Activated gamma-delta T cell (primary cell): ENCODE data around the gene MGMT.

Experiments used
- DNase-seq: peaks from one replicate; lab custom pipeline; 2025; lab: John Stamatoyannopoulos, UW

Gene MGMT

DNA sequence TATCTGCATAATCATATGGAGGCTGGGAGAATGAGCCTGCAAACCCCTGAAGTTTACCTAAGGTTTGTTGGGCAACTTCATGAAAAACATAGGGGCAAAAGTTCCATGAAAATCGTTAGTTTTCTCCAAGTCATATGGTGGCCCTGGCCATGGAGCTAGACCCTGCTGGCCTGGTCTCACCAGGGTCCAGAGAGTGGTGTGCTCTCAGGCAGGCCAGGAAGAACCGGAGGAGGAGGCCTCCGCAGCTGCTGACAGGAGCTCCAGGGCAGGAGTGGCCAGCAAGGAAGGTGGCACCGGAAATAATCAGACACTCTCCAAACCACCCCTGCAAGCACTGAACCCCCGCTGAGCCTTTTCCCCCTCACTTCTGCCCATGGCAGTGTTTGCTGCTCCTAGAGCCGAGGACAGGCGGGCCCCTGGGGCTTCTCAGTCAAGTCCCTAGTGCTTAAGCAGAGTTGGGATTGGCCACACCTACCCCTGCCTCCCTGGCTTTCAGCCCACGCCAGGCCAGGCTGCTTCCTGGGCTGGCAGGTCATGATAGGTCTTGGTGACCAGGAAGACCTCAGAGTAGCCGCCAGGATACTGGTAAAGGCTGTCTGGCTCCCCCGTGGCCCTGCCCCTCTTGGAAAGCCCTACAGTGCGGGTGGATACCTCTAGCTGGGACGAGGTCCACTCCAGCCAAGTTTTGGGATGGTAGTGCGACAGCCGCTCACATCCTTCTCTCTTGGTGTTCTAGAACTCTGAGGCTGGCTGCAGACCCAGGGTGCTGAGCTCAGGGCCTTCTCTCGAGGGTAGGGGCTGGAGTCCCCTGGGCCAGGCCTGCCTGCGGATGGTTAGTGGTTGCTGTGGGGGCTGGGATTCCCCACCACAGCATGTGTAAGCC, 242.8 kb downstream of the MGMT start:
- DNase-seq: no peak

DNA sequence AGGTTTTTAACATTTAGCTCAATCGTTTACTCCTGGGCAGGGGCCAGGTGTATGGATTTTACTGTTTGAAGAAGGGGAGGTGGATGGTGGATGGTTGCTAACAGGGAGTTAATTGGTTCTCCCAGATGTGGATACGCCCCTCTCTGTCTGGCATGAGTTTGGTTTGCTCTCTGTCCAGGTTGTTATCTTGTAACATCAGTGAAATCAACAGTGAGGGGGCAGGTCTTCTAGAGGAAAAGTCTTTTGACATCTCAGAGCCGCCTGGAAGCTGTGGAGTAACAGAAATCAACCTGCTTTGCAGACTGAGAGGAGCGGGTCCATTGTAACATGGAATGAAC, 243.4 kb downstream of the MGMT start:
- no peak for DNase-seq

DNA sequence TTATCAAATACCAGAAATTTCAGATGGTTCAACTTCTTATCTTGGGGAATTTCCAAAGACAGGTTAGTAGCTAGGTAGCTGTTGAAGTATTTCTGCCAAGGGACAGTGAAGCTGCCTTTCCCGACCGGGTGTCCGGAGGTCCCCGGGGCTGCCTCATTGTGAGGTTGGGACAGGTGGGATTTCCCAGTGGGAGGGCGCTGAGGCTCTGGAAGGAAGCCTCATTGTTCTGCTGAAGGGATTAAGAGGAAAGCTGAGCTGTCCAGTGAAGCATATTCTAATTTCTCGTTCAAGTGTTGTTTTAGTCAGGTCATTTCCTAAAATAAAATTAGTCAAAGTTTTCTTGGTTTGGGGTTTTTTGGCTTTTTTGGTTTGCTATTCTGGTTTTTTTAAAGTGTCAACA, 244.2 kb downstream of the MGMT start:
- no peak for DNase-seq

DNA sequence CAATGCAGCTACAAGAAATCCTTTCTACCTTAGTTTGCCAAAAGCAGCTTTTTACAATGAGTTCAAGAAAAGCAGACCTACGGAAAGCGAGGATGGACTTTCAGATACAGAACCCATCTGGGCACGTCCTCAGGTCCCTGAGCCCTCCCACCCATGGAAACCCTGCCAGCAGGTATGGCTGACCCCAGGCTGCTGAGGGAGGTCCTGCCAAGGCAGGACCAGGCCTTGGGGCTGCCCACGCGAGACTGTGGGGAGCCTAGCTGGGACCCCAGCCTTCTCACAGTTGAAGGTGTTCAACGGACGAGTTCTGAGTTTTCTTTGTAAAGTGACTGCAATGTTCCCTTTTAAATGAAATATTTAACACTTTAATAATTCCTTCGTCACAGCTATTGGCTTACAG, 245.0 kb downstream of the MGMT start:
- no peak for DNase-seq

DNA sequence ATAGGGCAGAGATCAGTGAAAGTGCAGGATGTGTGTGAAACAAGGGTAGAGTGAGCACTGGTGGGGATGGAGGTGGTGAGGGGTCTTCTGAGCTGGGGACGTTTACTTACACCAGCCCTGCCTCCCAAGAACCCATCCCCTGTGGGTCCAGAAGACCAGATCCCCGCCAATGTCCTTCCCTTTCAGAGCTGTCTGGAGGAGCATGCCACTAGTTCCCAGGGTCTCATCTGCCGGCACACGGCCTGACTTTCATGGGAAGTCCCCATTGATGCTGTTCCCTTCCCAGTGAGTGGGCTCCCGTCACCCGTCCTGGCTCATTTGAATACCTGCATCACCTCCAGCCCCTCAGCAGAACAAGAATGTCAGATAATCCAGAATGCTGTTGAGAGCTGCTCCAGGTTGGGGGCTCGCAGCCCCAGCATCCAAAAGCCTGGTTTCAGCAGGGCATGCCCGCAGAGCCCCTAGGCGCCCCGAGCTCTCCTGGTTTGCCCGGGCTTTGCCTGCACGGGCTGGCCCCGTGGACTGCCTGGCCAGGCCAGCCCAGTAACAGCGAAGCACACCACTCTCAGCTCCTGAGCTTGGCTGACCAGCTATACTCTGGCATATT, 246.7 kb downstream of the MGMT start:
- no peak for DNase-seq

DNA sequence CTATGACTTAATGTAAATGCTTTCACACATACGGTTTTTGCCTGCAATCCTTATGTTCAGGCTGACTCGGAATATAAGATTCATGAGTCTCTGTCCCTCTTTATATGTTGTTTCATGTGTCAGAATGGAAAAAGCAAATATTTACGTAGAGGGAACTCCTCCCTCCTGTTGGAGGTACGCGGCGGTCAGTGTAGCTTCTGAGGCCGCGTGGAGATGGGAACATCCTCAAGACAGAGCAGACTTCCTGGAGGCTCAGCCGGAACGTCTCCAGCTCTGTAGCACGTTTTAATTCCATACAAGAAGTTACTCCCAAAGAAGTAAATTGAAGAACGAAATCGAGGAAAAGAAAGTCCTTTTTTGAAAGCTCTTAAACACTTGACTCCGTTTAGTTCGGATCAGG, 248.8 kb downstream of the MGMT start:
- no peak for DNase-seq

DNA sequence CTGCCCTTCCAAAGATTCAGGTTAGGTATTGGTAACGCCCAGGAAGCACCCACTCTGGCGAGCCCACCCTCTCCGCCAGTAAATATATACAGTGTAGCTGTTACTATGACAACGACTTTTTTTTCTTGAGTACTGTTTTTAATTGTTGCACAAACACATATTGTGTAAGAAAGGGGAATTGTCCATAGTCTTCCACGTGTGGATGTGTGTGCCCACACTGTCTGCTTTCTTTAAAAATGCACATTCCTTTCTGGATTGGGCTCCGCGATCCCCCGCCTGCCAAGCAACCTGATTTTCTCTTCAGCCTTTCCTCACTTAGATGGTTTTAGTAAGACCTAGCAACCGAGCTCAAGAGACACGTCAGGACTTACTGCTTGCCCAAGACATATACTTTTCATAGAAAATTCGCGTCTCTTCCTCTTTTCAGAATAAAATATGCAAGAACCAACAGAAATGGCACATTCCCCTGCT, 249.2 kb downstream of the MGMT start:
- DNase-seq: no peak

DNA sequence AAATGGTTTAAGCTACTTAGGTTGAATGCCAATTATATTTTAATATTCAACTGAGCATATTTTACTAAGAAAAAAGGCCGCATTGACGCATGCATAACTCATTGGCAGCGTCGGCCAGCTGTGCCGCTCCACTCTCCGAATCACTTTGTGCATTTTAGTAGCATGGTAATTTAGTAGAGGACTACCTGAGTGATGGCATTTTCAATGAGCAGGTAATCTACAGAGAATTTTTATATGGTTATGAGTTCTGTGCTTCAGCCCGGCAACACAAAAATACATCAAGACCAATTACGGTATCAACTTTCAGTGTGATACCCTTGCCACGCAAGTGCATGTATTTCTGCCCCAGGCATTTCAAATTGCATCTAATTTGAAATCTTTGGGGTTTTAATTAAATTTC, 249.8 kb downstream of the MGMT start:
- DNase-seq: no peak

DNA sequence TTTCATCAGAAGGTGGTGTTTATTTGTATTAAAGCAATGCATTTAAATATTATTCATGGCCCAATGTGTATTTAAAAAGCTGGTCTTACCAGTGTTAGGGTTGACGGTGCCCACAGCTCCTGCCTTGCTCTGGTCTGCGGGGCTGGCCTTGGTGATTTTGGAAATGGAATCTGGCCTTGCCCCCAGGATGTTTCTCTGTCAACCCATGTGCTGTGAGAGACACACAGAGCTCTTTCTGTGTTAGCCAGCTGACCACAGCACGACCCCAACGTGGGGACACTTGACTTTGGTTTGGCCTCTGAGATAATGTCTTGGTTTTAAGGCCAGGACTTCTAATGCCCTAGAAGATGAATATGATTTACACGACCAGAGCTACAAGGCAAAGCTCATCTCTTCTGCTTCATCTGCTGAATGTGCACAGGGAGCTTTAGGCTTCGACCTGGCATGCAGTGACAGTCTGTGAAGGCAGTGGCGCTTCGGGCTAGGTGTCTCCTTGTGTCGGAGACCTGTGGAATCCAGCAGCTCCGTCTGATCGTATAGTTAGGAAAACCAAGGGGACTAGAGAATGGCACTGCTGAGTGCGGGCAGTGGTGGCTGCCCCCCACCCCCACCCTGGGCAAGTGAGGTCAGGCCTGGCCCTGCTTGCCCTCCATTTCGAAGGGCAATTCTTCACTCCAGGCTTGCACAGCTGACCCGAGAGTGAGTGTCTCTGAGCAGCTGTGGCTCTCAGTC, 250.9 kb downstream of the MGMT start:
- no peak for DNase-seq

DNA sequence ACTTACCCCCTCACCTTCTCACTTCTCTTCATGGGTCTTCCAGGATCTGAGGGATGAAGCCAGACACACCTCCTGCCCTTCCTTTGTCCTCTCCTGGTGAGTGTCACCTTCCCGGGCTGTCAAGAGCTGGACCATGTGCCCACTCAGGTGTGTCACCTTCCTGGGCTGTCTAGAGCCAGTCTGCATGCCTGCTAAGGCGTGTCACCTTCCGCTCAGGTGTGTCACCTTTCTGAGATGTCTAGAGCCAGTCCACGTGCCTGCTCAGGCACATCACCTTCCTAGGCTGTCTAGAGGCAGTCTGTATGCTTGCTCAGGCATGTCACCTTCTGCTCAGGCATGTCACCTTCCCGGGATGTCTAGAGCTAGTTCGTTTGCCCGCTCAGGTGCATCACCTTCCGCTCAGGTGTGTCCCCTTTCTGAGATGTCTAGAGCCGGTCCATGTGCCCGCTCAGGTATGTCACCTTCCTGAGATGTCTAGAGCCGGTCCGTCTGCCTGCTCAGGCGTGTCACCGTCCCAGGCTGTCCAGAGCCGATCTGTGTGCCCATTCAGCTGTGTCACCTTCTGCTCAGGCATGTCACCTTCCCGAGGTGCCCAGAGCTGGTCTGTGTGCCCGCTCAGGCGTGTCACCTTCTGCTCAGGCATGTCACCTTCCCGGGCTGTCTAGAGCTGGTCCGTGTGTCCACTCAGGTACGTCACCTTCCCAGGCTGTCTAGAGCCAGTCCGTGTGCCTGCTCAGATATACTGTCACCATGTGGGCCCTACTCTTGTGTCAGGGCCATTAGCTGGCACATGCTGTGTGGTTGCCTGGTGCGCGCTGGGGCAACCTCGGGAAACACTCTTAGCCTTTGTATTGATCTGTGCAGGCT, 251.7 kb downstream of the MGMT start:
- no peak for DNase-seq

DNA sequence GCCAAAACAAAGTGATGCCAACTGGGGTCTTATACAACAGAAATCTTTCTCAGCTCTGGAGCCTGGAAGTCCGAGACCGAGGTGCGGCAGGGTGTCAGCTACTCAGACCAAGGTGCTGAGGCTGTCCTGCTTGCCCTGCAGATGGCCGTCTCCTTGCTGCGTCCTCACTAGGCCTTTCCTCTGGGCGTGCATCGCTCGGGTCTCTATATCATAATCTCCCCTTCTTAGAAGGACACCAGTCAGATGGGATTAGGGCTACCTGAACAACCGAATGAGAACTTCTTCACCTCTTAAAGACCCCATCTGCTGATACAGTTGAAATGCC, 252.3 kb downstream of the MGMT start:
- DNase-seq: no peak

DNA sequence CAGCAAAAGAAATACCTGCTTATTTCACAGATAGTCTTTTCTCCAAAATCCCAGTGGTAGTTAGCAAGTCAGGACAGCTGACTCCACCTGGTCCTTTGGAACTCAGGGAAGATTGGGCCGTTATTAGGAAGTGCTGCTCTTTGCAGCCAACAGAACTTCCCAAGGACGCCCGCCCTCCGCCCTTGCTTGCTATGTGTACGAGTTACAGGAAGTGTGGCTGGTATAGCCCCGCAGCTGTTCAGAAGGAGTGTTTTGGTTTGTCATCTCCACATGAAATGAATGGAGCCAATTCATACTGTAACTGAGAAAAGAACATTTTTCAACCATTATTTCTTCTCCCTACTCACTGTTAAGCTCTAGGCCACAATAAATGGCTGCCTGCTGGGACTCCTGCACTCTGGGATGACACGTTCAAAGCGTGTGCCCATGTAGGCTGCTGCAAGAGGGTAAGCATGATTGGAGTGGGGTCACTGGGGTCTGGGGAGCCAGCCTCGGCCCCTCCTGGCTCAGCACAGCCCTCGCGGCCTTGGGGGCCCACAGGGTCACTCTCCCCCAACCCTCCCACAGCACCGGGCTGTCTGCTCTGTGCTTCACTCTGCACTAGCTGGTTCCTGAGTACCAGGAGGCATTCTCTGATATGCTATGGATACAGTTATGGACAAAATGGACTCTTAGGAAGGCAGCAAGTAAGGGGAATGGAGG, 253.0 kb downstream of the MGMT start:
- no peak for DNase-seq

DNA sequence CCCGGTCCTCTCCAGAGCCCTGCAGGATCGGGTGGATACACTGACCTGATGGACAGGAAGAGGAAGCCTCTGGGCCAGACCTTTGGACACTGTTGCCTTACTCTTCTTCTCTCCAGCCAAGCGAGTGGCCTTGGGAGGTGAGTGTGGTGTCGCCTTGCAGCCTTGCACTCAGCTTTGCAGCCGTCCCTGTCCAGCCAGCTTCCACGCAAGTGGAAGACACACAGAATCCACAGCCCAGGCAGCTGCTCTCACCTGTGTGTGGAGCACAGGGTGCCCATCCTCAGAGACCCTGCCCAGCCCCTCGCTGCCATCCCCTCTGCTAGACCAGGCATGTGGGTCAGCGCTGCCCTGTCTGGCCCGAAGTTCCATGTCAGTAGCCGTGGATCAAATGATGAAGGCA, 258.0 kb downstream of the MGMT start:
- DNase-seq: no peak

DNA sequence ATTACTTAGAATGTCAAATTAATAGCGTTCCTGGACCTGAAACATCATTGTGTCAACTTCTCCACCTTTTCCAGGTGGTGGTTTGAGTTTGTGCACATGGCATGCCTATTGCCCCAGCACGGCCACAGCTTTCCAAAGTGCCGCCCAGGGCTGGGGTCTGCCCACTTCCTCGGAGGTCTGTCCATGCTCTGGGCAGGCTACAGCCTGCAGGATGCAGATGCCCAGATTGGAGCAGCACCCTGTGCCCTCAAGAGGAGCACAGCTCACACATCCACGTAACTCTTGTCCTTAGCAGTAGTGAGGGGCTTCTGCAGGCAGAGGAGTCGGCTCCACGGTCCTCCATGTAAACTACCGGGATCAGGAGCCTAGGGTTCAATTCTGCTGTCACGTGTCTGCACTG, 258.4 kb downstream of the MGMT start:
- no peak for DNase-seq

DNA sequence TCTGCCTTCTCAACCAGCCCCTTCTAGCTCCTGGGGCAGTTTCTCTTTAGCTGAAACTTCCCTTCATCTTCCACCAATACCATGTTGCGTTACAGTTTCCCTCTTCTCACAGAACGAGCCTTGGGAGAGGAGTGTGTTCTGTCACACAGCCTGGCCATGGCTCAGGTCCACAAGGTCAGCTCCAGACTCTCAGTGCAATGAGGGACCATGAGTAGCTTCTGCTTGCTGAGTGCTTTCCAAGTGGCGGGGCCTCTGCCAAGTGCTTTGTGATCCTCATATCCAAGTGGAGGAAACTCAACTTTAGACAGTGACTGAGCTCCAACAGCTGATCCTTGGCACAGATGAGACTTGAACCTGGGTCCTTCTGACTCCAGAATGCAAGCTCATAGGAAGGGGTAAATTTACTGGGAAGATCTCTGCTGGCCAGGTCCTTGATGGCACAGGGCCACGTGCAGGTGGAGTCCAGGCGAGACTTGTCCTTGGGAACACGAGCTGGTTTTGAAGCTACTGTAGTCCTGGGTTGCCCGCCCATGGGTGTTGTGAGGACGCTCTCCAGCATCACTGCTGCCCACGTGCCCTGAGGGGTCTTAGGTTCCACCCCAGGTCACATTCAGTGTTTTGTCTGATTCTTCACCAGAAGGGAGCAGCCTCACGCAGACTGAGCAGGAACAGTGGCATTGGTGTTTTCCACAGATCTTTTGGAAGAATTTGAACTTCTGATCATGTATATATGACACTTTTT, 259.0 kb downstream of the MGMT start:
- no peak for DNase-seq

DNA sequence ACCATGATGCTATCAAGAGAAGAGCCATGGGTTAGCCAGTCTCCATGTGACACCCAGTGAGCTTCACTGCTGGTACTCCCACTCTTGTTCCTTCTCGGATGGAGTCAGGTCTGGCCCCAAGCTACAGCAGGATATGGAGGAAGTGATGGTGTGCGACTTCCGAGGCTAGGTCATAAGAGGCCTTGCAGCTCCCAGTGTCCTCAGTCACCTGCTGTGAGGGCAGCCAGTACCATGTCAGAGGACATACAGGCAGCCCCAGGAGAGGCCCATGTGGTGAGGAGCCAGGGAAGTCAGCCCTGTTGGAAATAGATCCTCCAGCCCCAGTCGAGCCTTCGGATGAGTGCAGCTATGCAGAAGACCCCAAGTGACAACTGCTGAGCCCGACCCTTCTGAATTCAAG, 260.0 kb downstream of the MGMT start:
- DNase-seq: no peak

DNA sequence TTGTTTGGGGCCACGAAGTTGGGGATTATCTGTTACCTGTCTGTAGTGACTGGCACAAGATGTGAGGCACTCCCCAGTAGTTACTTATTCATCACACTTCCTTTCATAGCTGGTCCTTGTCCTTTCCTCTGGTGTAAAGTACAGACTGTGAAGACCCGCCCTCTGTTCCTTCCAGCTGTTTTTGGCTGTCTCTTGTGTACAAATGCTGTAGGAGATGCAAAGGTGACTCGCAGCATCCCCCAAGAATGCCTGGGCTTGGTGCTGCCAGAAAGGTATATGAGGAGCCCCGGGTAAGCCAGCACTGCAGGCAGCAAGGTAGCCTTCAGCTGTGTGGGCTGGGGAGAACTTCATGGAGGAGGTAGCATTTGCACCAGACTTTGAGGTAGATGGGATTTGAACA, 260.5 kb downstream of the MGMT start:
- no peak for DNase-seq

DNA sequence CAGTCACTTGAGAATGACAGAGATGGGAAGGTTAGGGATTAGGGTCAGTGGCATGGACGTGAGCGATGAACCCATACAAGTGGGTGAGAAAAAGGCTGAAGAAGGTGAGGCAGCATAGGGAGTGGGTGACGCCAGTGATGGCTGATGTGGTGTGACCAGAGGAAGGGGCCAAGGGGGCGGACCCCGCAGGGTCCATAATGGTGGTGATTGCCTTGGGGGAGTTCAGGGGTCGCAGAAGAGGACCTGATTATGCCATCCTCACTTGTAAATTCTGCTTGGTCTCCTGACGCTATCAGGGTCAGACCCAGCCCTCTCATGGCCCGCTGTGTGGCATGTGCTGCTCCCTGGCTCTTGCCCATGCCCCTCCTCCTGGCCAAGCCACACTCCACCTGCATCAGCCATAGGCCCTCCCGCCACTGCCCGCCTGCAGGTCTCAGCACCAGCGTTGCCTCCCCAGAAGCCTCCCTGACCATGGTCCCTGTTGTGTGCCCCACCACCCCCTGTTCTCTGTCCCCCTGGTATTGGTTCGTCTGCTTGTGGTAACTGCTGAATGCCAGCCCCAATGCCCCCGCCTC, 261.3 kb downstream of the MGMT start:
- DNase-seq: no peak

DNA sequence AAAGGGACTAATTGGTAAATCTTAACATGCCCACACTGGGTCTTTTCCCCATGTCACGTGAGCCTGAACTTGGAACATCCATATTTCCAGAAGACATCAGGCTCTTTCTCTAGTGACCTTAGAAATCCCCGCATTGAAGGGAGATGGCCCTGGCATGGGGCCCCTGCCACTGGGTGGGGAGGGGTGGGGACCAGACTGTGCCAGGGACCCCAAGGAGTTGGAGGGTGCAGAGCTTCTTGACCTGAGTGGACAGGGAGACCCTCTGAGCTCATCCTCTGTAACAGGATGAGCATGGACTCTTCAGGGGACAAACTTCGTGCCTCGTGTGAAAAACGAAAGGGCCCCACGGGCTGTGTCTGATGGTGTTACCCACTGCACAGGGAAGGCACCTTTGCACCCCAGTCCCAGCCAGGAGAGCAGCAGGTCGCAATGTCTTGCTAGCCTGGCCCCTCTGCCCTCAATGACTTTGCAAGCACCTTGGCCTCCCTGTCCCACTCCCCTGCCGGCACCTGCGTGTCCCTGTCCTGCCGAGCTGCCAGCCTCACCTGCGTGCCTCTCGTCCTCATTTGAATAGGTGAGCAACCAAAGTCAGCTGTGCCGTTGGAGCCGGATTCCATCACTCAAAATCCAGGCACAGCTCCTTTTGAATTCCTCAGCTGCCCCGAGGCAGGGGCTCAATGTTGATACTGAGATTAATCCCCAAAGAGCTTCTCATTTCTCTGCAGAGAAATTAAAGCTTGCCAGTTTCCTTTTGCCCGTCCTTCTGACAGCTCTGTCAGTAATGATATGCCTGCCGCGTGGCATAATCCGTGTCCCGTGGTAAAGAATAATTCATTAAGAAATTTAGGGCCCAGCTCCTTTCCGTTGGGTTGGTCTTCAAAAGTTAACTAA, 262.1 kb downstream of the MGMT start:
- no peak for DNase-seq
